Measurements from ENCODE around the gene ARHGAP15.

GRCh38 chr2:143159486-143159840 lies 30.2 kb downstream of the ARHGAP15 start:
- no peak for TF ChIP-seq EZH2 (IDR thresholded peaks at IDR 0.05; ENCODE audit: insufficient read depth, poor library complexity, severe bottlenecking)
- no peak for TF ChIP-seq EZH2phosphoT487 (IDR thresholded peaks at IDR 0.05; ENCODE audit: insufficient read depth, low read depth)
